HFF-Myc (cell line): Measurements from ENCODE around the gene ZBTB33.
A peak's percentile ranks its signal among the peaks of the same experiment; 100 is the strongest.

ENCODE experiments used
- DNase-seq: peaks from one replicate; pipeline ENCODE4 v3.0.0-alpha.2; 2011; ENCODE audit warnings: low read depth; ENCODE audit errors: extremely low read depth
- H3K4me3 ChIP-seq: replicated peaks from 2 replicates; pipeline ENCODE4 v1.5.1; 2011; ENCODE audit warnings: low read depth, mild to moderate bottlenecking, control low read depth, low read length
- TF ChIP-seq, protein P1 (sequence below): IDR thresholded peaks from 2 replicates; pipeline ENCODE4 v1.5.1; 2012; ENCODE audit warnings: mild to moderate bottlenecking, low read depth, low read length, control low read depth; ENCODE audit errors: missing control alignments

Gene ZBTB33

DNA sequence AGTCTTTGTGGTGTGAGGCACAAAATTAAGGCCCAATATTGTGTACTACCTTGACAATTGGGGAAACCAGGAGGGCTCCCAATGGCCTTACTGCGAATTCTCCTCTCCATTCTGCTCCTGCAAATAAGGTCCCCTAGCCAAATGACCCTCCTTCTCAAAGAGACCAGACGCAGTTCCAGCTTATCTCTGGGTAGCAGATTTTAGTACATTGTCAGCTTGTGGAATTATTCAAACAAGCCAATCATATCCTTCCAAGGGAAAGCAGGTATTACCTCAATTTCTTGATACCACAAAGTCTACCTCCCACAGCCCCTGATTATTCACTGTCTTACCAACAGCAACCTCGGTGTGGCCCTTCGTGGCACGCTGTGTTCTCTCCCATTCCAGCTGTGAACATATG is 7.8 kb upstream of the ZBTB33 start:
- no peak overlapping the region for H3K4me3 ChIP-seq
- TF ChIP-seq, protein P1, sequence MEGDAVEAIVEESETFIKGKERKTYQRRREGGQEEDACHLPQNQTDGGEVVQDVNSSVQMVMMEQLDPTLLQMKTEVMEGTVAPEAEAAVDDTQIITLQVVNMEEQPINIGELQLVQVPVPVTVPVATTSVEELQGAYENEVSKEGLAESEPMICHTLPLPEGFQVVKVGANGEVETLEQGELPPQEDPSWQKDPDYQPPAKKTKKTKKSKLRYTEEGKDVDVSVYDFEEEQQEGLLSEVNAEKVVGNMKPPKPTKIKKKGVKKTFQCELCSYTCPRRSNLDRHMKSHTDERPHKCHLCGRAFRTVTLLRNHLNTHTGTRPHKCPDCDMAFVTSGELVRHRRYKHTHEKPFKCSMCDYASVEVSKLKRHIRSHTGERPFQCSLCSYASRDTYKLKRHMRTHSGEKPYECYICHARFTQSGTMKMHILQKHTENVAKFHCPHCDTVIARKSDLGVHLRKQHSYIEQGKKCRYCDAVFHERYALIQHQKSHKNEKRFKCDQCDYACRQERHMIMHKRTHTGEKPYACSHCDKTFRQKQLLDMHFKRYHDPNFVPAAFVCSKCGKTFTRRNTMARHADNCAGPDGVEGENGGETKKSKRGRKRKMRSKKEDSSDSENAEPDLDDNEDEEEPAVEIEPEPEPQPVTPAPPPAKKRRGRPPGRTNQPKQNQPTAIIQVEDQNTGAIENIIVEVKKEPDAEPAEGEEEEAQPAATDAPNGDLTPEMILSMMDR, result no peak
- no peak for DNase-seq

DNA sequence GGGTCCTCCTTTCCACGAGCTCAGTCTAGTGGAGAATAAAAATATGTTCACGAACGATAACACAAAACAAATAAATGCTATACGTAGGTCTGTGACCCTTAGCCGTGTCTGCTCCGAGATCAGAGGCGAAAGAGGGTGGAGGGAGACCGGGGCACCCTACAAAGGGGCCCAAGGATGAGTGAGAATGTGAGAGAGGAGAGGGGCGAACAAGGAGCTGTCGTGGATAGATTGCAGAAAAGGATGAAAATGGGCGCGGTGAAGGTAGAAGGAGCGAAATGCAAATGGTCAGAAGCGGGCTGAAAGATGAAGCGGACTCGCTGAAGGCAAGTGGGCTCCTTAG is 6.2 kb upstream of the ZBTB33 start:
- TF ChIP-seq, protein P1, result no peak
- DNase-seq, result no peak
- peak overlapping the region; percentile 54 for H3K4me3 ChIP-seq

DNA sequence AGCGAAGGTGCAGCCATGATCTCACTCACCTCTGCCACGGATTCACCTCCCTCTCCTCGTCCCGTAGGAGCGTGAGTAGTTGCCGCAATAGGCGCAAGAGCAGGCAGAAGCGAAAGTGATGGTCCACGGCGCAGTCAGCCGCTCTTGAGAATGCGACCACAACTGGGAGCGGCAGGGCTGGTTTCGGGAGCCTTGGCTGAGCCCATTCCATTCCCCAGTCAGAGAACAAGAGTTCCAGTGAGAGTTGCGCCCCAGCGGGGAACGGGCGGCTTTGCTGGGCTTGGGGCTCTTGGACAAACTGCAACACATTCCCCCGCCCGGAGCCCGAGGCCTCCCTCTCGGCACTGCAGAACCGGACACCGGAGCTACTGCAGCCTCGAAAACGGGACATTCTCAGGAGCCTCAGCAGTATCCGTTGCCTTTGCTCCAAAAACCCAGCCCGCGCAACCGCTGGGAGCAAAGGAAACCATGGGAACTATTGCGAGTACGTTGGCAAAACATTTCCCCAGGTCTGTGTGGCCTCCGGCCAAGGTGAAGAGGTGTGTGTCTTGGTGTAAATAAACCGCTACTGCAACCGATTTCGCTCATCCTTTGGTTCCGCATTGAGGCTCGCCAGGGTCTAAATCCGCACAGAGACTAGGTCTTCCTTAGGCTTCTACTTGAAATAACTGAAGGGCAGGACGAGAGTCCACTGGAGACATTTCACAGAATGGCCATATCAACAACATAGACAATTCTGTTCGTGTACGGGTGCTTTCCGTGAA is 5.7 kb upstream of the ZBTB33 start:
- peak; percentile 51 for DNase-seq

DNA sequence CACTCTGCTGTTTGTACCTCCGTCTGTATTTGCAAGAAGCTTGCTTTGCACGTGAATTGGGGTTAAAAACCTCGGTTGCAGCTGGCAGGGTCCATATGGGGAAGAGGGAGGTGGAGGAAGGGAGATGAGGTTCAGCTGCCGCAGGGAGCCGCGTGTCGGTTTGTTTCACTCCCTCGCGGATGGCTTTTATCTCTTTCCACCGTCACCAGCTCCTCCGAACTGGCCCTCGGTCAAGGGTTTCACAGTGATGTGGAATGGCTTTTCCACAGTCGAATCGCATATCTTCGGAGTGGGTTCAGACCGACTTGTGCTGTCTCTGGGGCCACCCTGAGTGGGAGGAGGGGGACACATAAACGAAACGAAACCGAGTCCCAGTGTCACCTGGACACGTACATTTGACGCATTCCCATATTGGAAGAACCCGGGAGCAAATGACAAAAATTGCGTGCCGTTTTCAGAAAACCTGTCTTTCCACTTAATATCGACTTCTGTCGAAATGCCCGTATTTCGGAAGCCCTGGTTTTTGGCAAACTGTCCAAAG is 929 bp downstream of the ZBTB33 start:
- DNase-seq, result no peak
- peak overlapping the region; percentile 75 for H3K4me3 ChIP-seq
- TF ChIP-seq, protein P1, result no peak

More for the DNA sequence above, 5.7 kb upstream of the ZBTB33 start:
- H3K4me3 ChIP-seq, result peak overlapping the region; percentile 54
- TF ChIP-seq, protein P1, result no peak

DNA sequence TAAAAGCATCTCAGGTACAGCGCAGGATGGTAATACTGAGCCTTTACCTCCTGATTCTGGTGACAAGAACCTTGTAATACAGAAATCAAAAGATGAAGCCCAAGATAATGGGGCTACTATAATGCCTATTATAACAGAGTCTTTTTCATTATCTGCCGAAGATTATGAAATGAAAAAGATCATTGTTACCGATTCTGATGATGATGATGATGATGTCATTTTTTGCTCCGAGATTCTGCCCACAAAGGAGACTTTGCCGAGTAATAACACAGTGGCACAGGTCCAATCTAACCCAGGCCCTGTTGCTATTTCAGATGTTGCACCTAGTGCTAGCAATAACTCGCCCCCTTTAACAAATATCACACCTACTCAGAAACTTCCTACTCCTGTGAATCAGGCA is 3.2 kb downstream of the ZBTB33 start:
- no peak for DNase-seq
- TF ChIP-seq, protein P1, result no peak
- H3K4me3 ChIP-seq, result no peak overlapping the region

DNA sequence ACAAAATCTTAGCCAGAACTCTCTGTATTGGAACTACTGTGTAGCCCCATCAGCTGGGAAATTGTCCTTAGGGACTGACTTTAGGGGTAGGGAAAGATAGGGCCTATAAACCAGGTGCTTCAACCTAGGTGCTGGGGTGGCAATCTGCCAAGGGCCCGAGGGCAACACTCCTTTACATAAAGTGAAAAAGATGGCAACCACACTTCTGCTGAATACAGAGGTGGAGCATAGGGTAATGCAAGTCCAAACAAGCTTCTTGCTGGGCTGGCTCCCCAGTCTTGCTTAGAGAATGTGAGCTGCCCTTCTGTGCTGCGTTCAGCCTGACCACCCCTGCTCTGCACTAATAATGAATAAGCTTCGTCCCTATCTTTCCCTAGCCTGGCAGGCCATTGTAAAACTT is 9.8 kb downstream of the ZBTB33 start:
- TF ChIP-seq, protein P1, result no peak
- H3K4me3 ChIP-seq, result no peak overlapping the region
- no peak for DNase-seq
